Measurements from ENCODE around the gene APOBEC4. TPM values are rescaled to one million over a fixed set of nuclear protein-coding genes. Genes with fewer than 3 reads are reported as not detected.
"Not testable (repeated sequence)": the region's sequence is repeated elsewhere in the genome, so short reads cannot be mapped to it uniquely, and the experiment has no call there.

Gene APOBEC4
- total and polyA plus RNA-seq, 10 of the 15 experiments (the other 5 are each of a cell fraction or from before 2014, with no cell fraction given) = 0.04 to 0.25 (median 0.06) TPM; not detected in 5

GRCh38 chr1:183628537-183628936, 24.6 kb downstream of the APOBEC4 start (continued):
- TF ChIP-seq IRF3 (IDR thresholded peaks at IDR 0.05) = no peak

- H3K4me1 ChIP-seq (ENCODE audit: control insufficient read depth, insufficient read depth, low read length); H3K27me3 ChIP-seq (replicated peaks in 1 of 2; ENCODE audit: control insufficient read depth in 2 of 2, insufficient read depth in 2 of 2, low read length in 1 of 2); DNase-seq (ENCODE audit: low read depth, low spot score); intact Hi-C loops (cut with micrococcal nuclease; ENCODE audit: unreplicated experiment); H4K20me1 ChIP-seq (ENCODE audit: control insufficient read depth, insufficient read depth); H3K4me3 ChIP-seq; H3K27ac ChIP-seq (ENCODE audit: control insufficient read depth, insufficient read depth); H3K9me3 ChIP-seq (replicated peaks; ENCODE audit: control insufficient read depth, insufficient read depth, low read length); H3K9ac ChIP-seq (ENCODE audit: control insufficient read depth, insufficient read depth, low read length); H3K4me2 ChIP-seq (ENCODE audit: control insufficient read depth, insufficient read depth); ATAC-seq; H2AFZ ChIP-seq (ENCODE audit: control insufficient read depth, low read depth, low read length); FAIRE-seq: not testable (repeated sequence)
- SMC1A ChIA-PET (ENCODE audit: uncharacterized antibody, unreplicated experiment) = interaction anchor here (0.6 to 2.7 kb wide), 18 partner anchors 8 to 289 kb away, joined by 3 to 14 read pairs (median 5); partner anchors contain the start of gene APOBEC4
- TSS peak; percentile 40 for BruUV-seq (replicated peaks)
- in situ Hi-C loops (cut with MboI) = loop anchor here (10.0 kb wide), 1 partner anchor 151 kb away; the partner anchor contains the start of gene SMG7
- Histone ChIP-seq H3K36me3 (ENCODE audit: control insufficient read depth in 2 of 2, insufficient read depth in 2 of 2, low read length in 1 of 2) (peaks cover 4 to 38% of the 10 kb centered on the region in 2 experiments), H3K79me2 (ENCODE audit: control insufficient read depth, insufficient read depth, low read length) (peaks cover 36% of the 10 kb centered on the region)
- WGBS (ENCODE audit: insufficient coverage, insufficient replicate concordance, low lambda C conversion rate, missing lambda C conversion rate) = 28% methylated on average over 3 of the region's 3 CpGs
- POLR2A ChIA-PET = interaction anchor here (0.8 to 1.3 kb wide), 3 partner anchors 9 to 344 kb away, joined by 3 to 4 read pairs (median 3); partner anchors contain the start of gene ARPC5
- CTCF ChIA-PET = interaction anchor here (1.0 to 5.8 kb wide), 11 partner anchors 9 to 291 kb away, joined by 3 to 30 read pairs (median 5); no protein-coding TSS in a partner anchor
- RAD21 ChIA-PET (ENCODE audit: unreplicated experiment) = interaction anchor here (0.9 to 2.7 kb wide), 11 partner anchors 16 to 664 kb away, joined by 3 to 15 read pairs (median 6); no protein-coding TSS in a partner anchor
These were observed 26.9 kb downstream of the APOBEC4 start for GRCh38 chr1:183626236-183626635.
